Duodenal mucosa (tissue), 2 donors: Measurements from ENCODE around the gene GRAMD1B.

Experiments used
- H3K27ac ChIP-seq: one replicate; pipeline ENCODE4 v1.7.0; 2013; ENCODE audit warnings: low read depth, low read length
- H3K27me3 ChIP-seq, 2 donors: one replicate each; pipeline ENCODE4 v1.7.0; 2013; ENCODE audit warnings: low read length in 2 of 2, control low read depth in 1 of 2; ENCODE audit not compliant: insufficient read depth in 2 of 2, control insufficient read depth in 1 of 2
- H3K36me3 ChIP-seq, 2 donors: one replicate each; pipeline ENCODE4 v1.7.0; 2013; ENCODE audit warnings: low read length in 2 of 2, control low read depth in 1 of 2; ENCODE audit not compliant: insufficient read depth in 2 of 2, control insufficient read depth in 1 of 2
- H3K4me1 ChIP-seq, 2 donors: one replicate each; pipeline ENCODE4 v1.7.0; 2013; ENCODE audit warnings: low read length in 2 of 2, control low read depth in 1 of 2; ENCODE audit not compliant: insufficient read depth in 2 of 2, control insufficient read depth in 1 of 2
- H3K4me3 ChIP-seq, 2 donors: one replicate each; pipeline ENCODE4 v1.7.0; 2013; ENCODE audit warnings: low read length in 2 of 2, low read depth in 1 of 2
- H3K9ac ChIP-seq, 2 donors: one replicate each; pipeline ENCODE4 v1.7.0; 2013; ENCODE audit warnings: low read length in 2 of 2, low read depth in 1 of 2
- H3K9me3 ChIP-seq, 2 donors: one replicate each; pipeline ENCODE4 v1.7.0; 2013; ENCODE audit warnings: low read length in 2 of 2, control low read depth in 1 of 2; ENCODE audit not compliant: control insufficient read depth in 1 of 2

GRAMD1B gene

DNA sequence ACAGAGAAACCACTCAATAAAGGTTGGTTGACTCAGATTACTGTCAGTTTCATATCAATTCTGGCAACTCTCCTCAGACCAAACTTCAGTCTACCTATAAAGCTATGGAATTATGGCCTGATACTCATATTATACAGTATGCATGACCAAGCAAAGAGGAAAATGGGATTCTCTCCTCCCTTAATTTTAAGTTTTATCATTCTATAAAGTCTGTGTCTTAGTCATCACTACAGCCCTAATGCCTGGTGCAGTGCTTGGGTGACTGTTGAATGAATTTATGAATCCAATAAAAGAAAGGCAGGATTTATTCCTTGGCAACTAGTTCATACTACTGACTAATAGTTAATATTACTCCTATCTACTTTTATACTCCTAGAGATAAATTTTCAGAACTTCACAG lies 37.6 kb upstream of the GRAMD1B start:
- Histone ChIP-seq H3K9ac (no peak overlapping the region), H3K27ac (no peak overlapping the region), H3K27me3 (no peaks in the 10 kb centered on the region), H3K36me3 (no peaks in the 10 kb centered on the region), H3K9me3 (no peaks in the 10 kb centered on the region), H3K4me3 (no peak overlapping the region), H3K4me1 (no peaks in the 10 kb centered on the region)

DNA sequence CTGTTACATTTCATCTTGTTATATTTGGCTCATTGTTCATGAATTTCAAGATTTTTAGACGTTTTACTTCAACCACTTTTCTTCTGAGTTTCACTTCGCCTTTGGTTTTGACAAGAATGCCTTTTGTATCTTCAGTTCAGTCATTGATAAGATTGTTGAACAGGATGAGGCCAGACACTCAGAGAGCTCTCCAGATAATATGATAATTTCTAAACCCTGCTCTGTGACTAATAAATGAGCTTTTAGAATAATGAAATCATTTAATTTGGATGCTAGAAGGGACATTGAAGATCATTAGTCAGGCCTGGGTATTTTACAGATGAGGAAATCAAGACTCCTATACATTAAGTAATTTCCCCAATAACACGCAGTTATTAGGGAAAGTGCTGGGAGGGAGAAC lies 37.2 kb upstream of the GRAMD1B start:
- Histone ChIP-seq H3K36me3 (no peaks in the 10 kb centered on the region), H3K9ac (no peak overlapping the region), H3K4me3 (no peak overlapping the region), H3K9me3 (no peaks in the 10 kb centered on the region), H3K27ac (no peak overlapping the region), H3K4me1 (no peaks in the 10 kb centered on the region), H3K27me3 (no peaks in the 10 kb centered on the region)

DNA sequence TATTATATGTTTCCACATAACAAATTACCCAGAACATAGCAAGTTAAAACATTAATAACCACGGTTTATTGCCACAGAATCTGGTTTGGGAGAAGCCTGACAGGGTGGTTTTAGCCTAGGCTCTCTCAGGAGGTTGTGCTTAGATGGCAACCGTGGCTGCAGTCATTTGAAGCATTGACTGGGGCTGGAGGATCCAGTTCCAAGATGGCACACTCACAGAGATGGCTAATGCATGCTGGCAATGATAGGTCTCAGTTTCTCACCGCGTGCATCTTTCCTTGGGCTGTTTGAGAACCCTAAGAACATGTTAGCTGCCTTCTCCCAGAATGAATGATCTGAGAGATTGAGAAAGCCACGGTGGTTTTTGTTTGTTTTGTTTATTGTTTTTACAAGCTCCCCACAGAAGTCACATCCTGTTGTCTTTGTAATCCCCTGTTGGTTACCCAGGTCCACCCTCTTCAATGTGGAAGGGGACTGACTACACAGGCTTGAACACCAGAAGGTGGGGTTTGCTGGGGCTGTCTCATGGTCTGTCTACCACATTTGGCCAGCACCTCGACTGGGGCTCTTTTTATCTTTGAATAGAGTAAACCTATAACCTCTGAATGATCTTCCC lies 36.6 kb upstream of the GRAMD1B start:
- Histone ChIP-seq H3K4me1 (no peaks in the 10 kb centered on the region), H3K9ac (no peak overlapping the region), H3K27ac (no peak overlapping the region), H3K36me3 (no peaks in the 10 kb centered on the region), H3K4me3 (no peak overlapping the region), H3K9me3 (no peaks in the 10 kb centered on the region), H3K27me3 (no peaks in the 10 kb centered on the region)

DNA sequence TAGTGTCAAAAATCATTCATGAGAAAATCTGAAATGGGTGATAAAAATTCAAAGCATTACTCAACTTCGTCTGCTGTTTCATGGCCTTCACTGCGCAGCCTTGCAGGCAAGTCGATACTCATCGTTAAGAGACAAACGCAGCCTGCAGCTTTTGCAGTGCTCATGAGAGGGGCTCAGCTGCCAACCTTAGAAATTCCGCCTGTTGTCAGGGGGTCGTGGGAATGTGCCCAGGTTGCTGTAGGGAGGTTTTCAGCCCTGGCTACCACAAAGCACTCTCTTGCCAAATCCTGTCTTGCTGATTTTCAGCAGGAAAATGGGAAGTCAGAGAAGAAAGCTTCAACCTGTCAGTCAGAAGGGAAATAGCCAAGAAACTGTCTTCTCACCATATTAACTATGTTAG lies 25.4 kb upstream of the GRAMD1B start:
- Histone ChIP-seq H3K27me3 (no peaks in the 10 kb centered on the region), H3K27ac (no peak overlapping the region), H3K9me3 (no peaks in the 10 kb centered on the region), H3K4me1 (peaks cover 20 to 28% of the 10 kb centered on the region in 2 donors), H3K9ac (no peak overlapping the region), H3K36me3 (no peaks in the 10 kb centered on the region), H3K4me3 (no peak overlapping the region)

DNA sequence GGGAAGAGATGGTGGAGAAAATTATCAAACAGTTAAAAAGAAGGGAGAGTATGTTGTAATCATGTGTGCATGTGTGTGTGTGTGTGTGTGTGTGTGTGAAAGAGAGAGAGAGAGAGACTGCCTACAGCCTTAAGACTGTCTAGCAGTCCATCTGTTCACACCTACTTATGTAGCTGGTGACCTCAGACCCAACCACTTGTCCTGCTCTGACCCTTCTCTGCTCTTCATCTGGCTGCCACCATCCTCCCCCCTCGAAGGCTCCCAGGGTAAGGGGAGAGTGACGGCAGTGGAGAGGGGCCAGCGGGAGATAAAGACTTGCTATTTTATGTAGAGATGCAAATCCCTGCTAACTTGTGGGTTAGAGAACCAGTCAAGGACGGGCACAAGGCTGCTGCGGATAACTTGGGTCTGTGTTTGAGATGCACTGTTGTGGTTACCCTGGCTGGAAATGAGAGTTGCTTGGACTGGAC lies 24.9 kb upstream of the GRAMD1B start:
- no peaks in the 10 kb centered on the region for H3K27me3 ChIP-seq
- H3K9me3 ChIP-seq, result no peaks in the 10 kb centered on the region
- no peak overlapping the region for H3K9ac ChIP-seq
- H3K27ac ChIP-seq, result no peak overlapping the region
- H3K4me1 ChIP-seq, result peaks cover 24 to 28% of the 10 kb centered on the region in 2 donors
- H3K4me3 ChIP-seq, result no peak overlapping the region
- no peaks in the 10 kb centered on the region for H3K36me3 ChIP-seq

- Histone ChIP-seq H3K4me3 (no peak overlapping the region), H3K9ac (no peak overlapping the region), H3K36me3 (no peaks in the 10 kb centered on the region), H3K27ac (no peak overlapping the region), H3K9me3 (no peaks in the 10 kb centered on the region), H3K27me3 (no peaks in the 10 kb centered on the region), H3K4me1 (peaks cover 28 to 29% of the 10 kb centered on the region in 2 donors)
These were observed 23.5 kb upstream of the GRAMD1B start for GRCh38 chr11:123406441-123407129.

DNA sequence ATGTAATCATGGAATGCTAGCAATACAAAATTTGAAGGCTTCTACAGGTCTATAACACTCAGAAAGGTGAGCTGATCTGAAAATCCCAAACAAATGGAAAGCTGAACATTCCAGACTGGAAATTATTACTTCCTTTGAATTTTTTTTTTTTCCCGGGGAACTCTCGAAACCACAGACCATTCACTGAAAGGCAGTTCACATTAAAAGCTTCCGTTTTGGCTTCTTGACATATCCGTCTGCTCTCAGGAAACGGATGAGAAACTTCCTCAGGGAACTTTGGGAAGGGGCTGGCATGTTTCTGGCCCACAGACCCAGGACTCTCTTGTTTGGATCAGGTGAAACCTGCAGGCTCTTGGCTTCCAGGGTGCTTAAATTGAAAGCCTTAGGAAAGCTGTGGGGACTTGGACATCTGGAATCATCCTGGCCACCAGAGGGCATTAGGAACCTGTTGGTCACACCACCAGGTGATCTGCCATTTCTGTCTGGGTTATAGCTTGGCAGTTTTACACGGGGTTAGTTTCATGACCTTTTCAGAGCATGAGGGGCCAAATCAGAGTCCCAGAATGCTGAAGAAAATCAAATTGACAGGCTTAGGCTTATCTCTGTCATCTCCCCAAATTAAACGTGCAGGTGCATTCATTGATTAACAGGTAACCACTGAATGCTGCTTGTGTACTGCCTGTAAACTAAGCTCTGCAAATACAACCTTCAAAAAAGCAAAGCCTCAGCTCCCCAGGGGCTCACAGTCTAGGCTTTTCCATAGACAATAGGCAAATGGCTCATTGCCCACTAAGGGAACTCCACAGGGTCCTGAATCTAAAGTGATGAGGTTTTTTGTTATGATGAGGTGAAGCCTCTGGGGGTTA lies 22.7 kb upstream of the GRAMD1B start:
- no peak overlapping the region for H3K27ac ChIP-seq
- H3K9me3 ChIP-seq, result no peaks in the 10 kb centered on the region
- no peaks in the 10 kb centered on the region for H3K27me3 ChIP-seq
- no peaks in the 10 kb centered on the region for H3K36me3 ChIP-seq
- H3K9ac ChIP-seq, result no peak overlapping the region
- H3K4me1 ChIP-seq, result peaks cover 28 to 29% of the 10 kb centered on the region in 2 donors
- peak overlapping the region in 1 of 2 donors; percentile 12 for H3K4me3 ChIP-seq

- Histone ChIP-seq H3K27ac (no peak overlapping the region), H3K36me3 (no peaks in the 10 kb centered on the region), H3K9ac (no peak overlapping the region), H3K4me1 (peaks cover 28 to 29% of the 10 kb centered on the region in 2 donors), H3K9me3 (no peaks in the 10 kb centered on the region), H3K4me3 (no peak overlapping the region), H3K27me3 (no peaks in the 10 kb centered on the region)
These were observed 22.0 kb upstream of the GRAMD1B start for GRCh38 chr11:123407996-123408597.

DNA sequence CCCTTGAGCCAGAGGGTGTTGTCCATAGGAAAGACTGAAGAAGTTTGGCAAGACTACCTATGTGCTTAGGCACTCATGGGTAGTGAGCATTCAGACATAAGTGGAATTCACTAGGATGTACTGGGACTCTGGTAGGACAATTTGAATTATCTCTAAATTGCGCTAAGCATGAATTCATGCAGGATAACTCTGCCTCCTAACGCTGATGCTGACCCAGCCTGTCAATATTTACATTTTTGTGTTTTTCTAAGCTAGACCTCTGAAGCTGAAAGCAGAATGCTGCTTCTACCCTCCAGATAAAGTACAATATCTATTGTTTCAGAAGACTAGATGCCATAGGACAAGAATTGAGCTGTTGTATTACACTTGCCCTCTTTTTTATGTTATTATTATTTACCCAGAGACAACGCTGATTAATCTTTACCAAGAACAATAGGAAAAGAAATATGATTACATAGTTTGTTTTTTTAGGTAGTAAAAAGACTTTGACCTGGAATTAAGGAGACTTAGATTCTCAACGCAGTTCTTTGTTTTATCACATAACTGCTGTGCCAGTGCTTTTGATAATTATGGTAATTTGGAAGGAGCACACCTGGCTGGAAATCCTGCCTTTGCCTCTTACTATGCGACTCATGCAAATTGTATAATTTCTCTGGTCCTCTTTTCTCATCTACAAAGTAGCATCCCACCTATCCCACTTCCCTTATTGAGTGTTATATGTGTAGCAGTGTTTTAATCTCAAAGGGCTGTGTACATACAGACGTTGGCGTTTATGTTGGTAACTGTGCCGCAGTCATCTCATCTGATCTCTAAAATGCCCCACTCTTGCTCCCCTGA lies 21.2 kb upstream of the GRAMD1B start:
- H3K4me3 ChIP-seq, result no peak overlapping the region
- H3K27me3 ChIP-seq, result no peaks in the 10 kb centered on the region
- no peak overlapping the region for H3K9ac ChIP-seq
- H3K27ac ChIP-seq, result no peak overlapping the region
- peaks cover 28 to 29% of the 10 kb centered on the region in 2 donors for H3K4me1 ChIP-seq
- no peaks in the 10 kb centered on the region for H3K36me3 ChIP-seq
- no peaks in the 10 kb centered on the region for H3K9me3 ChIP-seq
